Activated CD4-positive, alpha-beta T cell treated with anti-CD3 and anti-CD28 coated beads, Interleukin-2, Interleukin-6, amounts not matched to agents 100 ng/mL and 50 ng/mL, durations not matched to agents 16 hours and 8 hours (primary cell): ENCODE measurements around the gene FRY.
A peak's percentile ranks its signal among the peaks of the same experiment; 100 is the strongest.

ENCODE experiments used
- DNase-seq: peaks from one replicate; pipeline ENCODE4 v3.0.0-alpha.2; 2020

The FRY gene

DNA sequence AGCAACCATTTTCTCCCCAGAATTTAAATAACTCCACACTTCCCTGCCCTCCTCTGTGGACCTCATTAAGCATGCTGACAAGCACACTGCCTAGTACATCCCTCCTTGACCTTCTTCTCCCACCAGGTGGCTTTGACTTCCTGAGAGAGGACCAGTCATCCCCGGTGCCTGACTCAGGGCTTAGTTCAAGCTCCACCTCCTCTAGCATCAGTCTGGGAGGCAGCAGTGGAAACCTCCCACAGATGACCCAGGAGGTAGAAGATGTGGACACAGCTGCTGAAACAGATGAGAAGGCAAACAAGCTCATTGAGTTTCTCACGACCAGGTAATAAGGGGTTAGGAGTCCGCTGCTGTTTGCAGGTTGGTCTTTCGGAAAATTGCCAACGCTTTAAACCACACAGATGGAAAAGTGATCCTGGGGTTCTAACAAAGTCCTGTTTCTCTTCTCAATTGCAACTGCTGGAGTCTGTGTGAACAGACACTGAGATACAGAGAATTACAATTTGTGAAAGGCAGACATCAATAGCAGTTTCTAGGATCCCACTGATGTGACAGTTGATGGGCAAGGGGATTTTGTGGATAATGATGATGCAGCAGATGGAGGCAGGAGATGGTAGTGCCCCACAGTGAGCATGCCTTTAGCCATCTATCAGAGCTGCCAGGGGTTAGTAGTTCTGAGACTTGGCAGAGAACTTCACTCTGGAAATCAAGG, 196.9 kb downstream of the FRY start:
- no peak for DNase-seq

DNA sequence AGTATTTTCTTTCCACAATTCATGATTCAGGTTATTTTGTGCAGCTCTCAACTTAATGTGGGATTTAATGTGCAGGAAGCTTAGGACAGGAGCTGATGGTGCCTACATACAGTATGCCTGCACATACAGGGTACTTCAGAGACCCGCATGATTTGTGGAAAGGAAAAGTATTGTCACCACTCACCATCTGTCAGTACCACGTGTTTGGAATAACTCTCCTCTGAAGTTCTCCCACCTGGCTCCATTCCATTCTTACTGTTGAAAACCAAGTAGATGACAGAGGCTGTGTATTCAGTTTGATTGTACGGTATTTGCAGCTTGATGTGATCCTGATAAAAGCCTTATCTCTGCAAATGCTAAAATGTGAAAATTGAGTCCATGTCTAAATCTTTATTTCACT, 197.9 kb downstream of the FRY start:
- DNase-seq = no peak

DNA sequence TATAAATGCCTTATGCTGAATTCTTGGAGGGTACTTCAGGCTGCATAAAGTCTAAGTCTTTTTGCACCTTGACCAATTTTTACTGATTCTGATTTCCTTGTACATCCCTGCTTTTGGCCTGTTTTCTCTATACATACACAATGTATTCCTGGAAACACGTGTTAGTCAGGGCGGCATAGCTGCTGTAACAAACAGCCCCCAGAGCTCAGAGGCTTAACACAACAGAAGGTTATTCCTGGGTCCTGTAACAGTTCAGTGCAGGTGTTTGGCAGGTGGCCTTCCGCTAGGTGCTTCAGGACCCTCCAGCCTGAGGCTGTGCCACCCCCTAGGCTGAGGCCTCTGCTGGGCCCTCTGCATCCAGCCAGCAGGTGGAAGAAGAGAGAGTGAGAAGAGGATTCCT, 200.7 kb downstream of the FRY start:
- no peak for DNase-seq

DNA sequence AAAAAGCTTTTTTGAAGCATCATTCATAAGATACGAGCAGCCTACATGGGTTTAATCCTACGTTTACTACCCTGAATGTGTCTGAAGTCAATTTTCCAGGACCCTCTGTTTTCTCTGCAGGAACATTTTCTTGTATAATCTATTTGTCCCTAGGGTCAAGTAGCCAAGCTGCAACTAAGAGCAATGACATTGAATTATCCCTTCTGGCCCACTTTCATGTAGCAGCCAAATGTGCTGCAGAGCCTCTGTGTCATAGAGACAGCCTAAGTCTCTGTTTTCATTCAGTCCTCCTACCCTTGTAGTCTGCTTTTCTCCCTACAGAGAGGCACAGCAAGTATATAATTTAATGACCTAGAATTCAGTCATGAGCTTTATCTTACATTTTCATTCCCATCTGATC, 201.5 kb downstream of the FRY start:
- no peak for DNase-seq

DNA sequence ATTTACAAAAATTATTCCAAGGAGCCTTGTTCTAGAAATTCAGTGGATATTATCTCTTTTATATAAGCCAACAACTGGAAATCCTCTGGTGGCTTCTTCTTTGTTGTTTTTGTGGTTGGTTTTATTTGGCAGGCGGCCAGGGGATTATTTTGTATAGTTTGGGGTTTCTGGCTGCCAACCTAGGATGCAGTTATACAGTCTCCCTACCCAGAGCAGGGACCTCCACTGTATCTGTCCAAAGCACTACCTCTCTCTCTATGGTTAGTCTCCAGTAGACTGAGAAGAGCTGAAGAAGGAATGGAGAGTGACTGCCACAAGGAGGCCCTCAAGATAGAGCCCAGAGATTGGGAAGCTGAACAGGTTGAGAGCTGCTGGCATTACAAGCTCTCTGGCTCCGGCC, 203.3 kb downstream of the FRY start:
- DNase-seq = no peak

DNA sequence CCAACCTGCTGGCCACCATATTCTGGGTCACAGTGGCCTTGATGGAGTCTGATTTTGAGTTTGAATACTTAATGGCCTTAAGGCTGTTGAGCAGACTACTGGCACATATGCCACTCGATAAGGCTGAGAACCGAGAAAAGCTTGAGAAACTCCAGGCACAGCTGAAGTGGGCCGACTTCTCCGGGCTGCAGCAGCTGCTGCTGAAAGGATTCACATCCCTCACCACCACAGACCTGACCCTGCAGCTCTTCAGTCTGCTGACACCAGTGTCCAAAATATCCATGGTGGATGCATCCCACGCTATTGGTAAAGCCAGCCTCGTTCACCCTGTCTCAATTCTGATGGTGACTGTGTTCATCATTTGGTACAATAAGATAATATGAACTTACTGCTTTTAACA, 206.1 kb downstream of the FRY start:
- no peak for DNase-seq

DNA sequence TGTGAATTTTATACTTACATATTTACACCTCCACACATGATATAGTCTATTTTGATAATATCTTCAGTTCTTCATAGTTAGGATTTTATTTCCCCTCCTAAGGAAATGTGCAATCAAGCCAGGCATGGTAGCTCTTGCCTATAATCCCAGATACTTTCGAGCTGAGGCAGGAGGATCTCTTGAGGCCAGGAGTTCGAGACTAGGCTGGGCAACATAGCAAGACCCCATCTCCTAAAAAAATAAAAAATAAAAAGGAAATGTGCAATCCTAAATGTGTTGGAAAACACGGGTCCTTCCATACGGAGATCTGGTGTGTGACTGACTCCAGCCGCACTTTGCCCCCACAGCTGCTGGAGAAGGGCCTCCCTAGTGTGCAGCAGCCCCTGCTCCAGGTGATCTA, 212.1 kb downstream of the FRY start:
- no peak for DNase-seq

DNA sequence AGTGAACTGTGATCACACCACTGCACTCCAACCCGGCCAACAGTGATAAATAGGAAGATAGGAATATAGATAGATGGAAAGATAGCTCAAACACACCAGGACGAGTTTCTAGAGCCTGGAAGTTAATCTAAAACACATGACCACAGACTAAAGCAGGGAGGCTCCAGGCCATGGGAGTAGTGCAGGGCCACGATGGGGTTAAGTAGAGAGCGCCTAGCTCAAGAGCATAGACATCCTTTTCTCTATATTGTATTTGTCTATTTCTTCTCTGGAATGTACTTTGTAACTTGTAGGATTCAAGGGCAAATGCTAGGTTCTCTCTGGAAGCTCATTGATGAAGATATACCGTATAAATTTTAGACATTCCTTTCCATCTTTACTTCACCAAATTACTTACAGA, 214.0 kb downstream of the FRY start:
- DNase-seq = no peak

DNA sequence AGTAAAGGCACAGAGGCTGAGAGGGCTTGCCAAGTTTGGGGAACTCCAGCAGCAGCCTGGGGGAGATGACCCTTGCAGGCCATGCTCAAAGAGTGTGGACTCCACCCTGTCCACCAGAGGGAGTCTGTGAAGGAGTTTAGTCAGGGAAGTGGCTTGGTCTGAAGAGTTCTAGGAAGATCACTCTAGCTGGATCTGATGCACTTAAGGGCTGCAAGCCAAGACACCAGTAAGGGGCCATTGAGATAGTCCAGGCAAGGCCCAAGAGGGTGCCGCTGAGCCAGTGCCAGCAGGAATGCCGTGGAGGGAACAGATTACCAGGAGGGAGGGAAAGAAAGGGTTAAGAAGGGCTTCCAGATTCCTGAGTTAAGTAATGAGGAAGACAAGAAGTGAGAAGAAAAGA, 214.9 kb downstream of the FRY start:
- peak; percentile 66 for DNase-seq

DNA sequence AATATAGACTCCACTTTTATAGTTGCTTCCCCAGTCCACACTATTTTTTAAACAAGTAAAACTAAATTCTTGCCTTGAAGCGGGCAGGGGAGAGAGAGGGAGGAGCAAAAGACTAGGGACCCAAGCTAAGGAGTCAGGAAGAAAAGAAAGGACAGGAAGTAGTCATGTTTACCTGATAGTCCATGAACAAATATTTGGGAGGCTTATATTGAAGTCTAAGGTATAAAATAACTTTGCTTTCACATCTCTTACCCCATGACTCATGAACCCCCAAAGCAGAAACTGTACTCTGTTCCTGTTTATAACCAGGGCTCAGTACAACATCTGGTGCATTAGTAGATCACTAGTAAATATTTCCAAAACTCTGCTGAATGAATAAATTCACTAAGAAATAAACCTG, 216.3 kb downstream of the FRY start:
- DNase-seq = no peak

DNA sequence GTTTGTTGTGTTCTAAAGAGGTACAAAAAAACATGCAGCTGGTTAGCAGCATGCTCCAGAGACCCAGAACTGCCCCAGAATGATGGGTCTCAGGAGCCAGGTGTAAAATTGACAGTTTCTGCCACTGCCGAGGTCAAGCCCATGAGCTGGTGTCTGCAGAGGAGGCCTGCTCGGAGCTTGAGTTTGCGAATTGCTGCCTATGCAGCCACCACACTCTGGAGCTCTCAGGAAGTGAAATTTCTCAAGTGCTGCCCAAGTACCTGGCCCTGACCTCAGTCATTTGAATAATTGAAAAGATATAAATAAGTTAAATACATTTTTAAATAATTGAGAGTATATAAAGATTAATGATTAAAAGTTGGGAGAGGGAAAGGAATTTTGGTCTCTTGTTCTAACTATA, 217.2 kb downstream of the FRY start:
- DNase-seq = no peak

DNA sequence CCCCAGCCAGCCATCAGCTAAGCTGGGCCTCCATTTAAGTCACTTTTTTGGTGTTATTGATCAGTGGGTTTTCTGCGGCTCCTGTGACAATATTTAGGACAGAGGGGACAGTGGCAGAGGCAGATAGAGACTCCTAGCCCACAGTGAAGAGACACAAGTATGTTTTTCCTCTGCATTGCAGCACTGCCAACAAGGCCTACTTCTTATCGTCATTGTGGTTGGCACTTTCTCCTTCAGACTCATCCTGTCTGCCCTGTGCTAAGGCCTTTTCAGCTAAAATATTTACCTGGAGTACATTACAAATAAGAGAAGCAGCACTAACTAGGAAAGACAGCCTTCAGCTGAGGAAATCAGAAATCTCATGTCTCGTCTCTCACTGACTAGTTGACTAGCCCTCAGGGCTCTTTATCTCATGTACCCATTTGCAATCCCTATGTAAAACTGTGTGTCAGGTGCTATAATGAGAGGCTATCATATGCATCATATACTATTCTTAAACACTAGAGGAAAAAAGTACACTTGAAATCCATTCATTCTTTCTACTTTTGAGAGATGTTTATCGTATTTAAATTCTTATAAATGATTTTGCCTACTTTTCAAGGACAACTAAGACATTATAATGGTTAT, 221.4 kb downstream of the FRY start:
- DNase-seq = no peak

DNA sequence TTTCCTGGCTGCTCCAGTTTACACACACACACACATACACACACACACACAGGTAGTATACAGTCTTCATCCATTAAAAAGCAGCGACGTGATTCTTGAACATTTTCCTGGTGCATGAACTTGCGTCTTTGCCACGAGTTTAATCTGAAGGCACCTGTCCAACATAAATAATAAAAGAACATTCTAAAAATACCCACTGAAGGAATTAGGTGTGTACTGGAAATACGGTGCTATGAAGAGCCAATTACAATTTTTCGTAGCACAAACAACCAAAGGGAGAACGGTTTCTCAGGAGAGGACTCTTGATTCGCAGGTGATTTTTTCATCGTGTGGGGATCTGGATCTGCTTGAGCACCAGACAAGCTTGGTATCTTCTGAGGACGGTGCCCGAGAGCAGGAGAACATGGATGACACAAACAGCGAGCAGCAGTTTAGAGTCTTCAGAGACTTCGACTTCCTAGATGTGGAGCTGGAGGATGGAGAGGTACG, 222.4 kb downstream of the FRY start:
- DNase-seq = no peak

DNA sequence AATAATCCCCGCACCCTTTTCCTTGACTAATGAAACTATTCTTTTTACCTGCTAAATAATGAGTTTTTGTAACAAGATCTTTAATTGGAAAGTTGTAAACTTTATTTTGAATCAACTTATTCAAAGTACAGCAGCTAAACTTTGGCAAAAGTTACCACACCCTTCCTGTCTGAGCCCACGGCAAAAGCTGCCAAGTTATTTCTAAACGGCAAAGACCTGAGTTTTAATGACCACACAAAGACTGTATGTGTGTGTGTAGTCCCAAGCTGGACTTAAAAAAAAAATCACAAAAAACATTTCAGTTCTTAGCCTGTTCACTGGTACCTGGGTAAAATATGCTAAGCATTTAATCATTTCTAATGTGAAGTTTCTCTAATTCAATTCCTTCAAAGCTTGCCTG, 222.8 kb downstream of the FRY start:
- no peak for DNase-seq

DNA sequence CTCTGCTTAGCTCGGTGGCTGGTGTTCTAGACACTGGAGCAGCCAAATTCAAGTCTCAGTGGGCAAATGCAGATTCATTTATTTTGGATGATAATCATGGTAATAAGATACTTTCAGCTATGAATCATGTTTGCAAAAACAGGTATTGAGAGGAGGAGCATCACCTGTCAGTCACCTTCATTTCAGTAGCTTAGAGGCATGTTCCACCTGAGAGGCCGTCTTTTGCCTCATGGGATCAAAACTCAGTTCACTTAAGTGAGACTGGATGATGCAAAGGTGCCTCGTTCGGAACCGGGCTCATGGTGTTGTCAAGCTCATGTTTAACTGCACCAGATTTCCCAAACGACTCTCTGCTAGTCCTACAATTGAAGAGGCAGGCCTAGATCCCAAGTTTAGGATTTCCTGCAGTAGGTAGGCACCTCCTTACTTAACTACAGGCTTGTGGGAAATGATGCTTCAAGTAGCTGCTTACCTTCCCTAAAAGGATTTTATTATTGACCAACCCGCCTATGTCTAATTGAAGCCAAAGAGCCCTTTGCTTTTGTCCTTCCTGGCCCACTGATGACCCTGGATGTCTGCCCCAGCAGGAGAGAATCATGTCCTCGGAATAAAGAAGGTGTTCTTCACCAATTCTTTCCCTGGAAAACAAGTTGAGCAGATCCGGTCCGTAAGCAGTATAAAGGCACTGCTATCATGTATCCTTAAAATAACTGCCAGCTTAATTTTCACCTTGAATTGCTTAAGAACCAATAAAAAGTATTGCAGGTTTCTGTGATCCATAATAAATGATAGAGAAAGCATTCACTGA, 223.5 kb downstream of the FRY start:
- no peak for DNase-seq

DNA sequence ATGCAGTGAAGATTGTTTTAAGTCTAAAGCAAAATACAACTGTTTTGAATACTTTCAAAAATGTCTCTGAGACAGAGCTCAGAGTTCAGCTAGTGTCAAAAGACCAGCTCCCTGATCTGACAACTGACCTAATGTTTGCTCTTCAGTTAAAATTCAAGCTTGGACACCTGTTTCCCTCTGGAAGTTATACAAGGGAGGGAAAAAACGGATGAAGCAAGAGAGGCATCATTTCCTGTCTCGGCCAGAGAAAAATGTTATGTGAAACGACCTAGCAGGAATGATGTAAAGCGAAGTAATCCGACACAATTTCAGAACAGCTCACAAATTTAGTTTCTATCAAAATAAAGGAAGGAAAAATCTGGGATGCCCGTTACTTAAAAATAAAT, 224.1 kb downstream of the FRY start:
- DNase-seq = no peak

DNA sequence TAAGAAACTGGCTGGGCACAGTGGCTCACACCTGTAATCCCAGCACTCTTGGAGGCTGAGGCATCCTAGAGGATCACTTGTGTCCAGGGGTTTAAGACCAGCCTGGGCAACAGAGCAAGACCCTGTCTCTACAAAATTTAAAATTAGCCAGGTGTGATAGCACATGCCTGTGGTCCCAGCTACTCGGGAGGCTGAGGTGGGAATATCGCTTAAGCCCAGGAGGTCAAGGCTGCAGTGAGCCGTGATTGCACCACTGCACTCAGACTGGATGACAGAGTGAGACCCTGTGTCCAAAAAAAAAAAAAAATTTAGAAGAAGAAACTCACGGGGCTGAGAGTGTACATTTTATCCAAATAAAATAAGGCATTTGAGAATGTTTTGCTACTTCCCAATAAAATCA, 224.7 kb downstream of the FRY start:
- DNase-seq = no peak

DNA sequence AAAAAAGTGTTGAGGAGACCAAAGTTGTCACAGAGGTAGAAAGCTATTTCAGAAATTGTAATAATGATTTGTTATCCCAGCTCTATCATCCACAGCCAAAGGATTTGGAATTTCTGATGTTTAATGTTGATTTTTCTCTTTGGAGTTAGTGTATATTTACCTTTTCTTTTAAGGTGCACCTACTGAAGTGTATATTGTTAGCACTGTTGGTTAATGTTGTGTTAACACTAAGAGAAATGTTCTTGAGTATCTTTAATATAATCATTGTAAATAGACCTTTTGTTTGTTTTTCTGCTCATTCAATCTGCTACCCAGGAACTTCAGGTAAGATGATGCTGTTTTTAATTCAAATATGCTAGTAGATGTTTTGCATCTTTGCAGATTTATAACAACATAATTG, 226.1 kb downstream of the FRY start:
- DNase-seq = no peak

DNA sequence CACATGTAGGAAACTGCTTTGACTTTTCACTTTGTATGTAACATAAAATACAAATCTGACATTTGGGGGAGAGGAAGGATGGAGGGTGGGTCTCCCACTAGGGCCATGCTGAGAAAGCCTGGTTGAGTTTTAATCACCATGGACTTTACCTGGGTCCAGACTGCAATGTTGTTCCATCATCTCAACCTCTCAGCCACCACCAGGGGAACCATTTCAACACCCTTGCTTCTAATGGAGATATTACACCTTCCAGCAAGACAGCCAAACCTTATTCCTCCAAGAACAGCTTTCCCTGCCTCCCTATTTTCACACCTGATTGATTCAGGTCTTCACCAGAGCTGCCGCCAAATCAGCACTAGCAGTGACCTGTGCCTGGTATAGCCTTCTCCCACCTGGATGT, 227.5 kb downstream of the FRY start:
- no peak for DNase-seq

DNA sequence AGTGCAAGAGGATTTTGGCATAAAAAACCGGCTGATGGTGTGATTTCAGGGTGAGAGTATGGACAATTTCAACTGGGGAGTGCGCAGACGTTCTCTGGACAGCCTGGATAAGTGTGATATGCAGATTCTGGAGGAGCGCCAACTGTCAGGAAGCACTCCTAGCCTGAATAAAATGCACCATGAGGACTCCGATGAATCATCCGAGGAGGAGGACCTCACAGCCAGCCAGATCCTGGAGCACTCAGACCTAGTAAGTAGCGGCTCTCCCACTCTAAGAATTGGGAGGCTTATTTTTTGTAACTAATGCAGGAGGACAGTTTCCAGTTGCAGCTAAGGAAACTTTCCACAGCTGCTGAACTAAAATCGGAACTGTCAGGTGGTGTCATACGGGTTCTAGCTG, 230.0 kb downstream of the FRY start:
- DNase-seq = no peak

DNA sequence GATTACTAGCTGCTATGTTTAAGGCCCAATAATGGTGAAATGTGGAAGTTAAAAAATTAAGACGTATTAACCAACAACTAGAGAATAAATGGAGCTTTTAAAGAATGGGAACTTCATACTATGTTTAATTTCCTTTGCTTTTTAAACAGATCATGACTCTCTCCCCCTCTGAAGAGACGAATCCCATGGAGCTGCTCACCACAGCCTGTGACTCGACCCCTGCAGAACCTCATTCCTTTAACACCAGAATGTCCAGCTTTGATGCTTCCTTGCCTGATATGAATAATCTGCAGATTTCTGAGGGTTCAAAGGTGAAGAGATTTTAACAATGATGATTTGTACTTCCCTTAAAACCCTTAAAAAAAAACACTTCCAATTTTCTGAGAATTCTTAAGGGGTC, 230.6 kb downstream of the FRY start:
- DNase-seq = no peak

DNA sequence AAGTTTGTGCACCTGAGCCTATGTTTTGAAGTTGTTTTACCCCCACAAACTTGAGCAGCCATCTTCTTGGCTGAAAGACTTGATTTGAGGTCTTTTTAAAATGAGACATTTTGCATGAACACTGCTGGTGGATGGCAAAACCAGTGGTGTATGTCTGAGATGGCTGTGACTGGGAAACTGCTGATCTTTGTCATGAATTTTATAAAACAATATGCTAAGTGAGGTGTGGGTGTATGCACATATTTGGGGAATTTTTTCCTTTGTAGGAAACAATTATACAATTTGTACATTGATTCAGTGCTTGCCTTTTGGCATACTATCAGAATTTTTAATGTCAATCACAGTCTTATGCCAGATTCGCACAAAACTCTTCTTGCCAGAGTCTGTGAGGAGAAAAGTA, 231.0 kb downstream of the FRY start:
- DNase-seq = no peak

DNA sequence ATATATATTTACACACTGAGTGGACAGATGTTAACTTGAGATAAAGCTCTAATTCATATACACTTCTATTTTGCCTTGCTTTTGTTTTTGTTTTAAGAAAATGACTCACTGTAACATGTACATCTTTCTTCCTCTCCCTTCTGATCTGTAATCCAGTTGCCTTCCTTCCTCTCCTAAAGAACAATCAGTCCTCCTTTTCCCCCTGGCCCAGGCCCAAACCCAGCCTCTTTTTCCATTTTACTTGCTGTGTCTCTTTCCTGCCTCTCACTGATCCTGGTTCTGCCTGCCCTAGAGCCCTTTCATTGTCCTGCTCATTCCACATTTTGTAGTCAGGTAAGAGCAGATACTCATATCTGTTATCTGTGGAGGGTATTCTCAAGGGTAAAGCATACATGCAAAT, 232.8 kb downstream of the FRY start:
- DNase-seq = no peak

DNA sequence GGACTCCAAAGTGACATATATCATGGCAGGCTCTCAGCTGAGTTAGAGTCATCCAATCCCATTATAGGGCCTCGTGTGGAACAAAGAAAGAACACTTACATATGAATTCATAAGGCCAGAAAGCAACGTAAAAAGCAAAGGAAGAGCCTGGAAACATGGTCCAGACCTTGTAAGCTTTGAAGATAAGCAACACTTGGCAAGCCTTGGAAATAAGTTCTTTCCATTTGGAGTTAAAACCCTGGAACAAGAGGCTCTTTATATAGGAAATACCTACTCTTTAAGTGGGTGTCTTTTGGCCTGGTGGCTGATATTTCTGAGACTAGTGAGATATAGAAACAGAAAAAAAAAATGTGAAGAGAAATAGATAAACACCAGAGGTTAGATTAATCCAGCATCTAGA, 234.2 kb downstream of the FRY start:
- DNase-seq = no peak
